ENCODE measurements around the gene ASTN2.

The ASTN2 gene

GRCh38 chr9:117218951-117219350 lies 195.9 kb downstream of the ASTN2 start:
- no peak for TF ChIP-seq REST (IDR thresholded peaks at IDR 0.05; ENCODE audit: insufficient read depth in 1 of 2, low read depth in 2 of 2, low read length in 2 of 2)
- TF ChIP-seq SIN3A (IDR thresholded peaks at IDR 0.05; ENCODE audit: borderline replicate concordance, insufficient read depth, low read length): no peak
- no peak for TF ChIP-seq FOXP2 (optimal IDR thresholded peaks at IDR 0.05; ENCODE audit: borderline replicate concordance, extremely low read depth, extremely low read length, insufficient read depth)
- no peak for TF ChIP-seq TAF1 (IDR thresholded peaks at IDR 0.05; ENCODE audit: borderline replicate concordance, insufficient read depth, low read length)
- TF ChIP-seq POLR2AphosphoS5 (IDR thresholded peaks at IDR 0.05; ENCODE audit: low read depth, low read length): no peak

- TF ChIP-seq SIN3A (IDR thresholded peaks at IDR 0.05; ENCODE audit: borderline replicate concordance, insufficient read depth, low read length): no peak
- no peak for TF ChIP-seq POLR2AphosphoS5 (IDR thresholded peaks at IDR 0.05; ENCODE audit: low read depth, low read length)
- TF ChIP-seq FOXP2 (optimal IDR thresholded peaks at IDR 0.05; ENCODE audit: borderline replicate concordance, extremely low read depth, extremely low read length, insufficient read depth): no peak
- TF ChIP-seq REST (IDR thresholded peaks at IDR 0.05; ENCODE audit: insufficient read depth in 1 of 2, low read depth in 2 of 2, low read length in 2 of 2): no peak
- no peak for TF ChIP-seq TAF1 (IDR thresholded peaks at IDR 0.05; ENCODE audit: borderline replicate concordance, insufficient read depth, low read length)
Observed at GRCh38 chr9:117214416-117214815, 200.4 kb downstream of the ASTN2 start.

GRCh38 chr9:117211280-117211679 lies 203.6 kb downstream of the ASTN2 start:
- TF ChIP-seq FOXP2 (optimal IDR thresholded peaks at IDR 0.05; ENCODE audit: borderline replicate concordance, extremely low read depth, extremely low read length, insufficient read depth) (no peak), SIN3A (IDR thresholded peaks at IDR 0.05; ENCODE audit: borderline replicate concordance, insufficient read depth, low read length) (no peak), POLR2AphosphoS5 (IDR thresholded peaks at IDR 0.05; ENCODE audit: low read depth, low read length) (no peak), REST (IDR thresholded peaks at IDR 0.05; ENCODE audit: insufficient read depth in 1 of 2, low read depth in 2 of 2, low read length in 2 of 2) (no peak), TAF1 (IDR thresholded peaks at IDR 0.05; ENCODE audit: borderline replicate concordance, insufficient read depth, low read length) (no peak)

GRCh38 chr9:117205806-117206205 lies 209.1 kb downstream of the ASTN2 start:
- TF ChIP-seq SIN3A (IDR thresholded peaks at IDR 0.05; ENCODE audit: borderline replicate concordance, insufficient read depth, low read length): no peak

GRCh38 chr9:117204971-117205370 lies 209.9 kb downstream of the ASTN2 start:
- TF ChIP-seq TAF1 (IDR thresholded peaks at IDR 0.05; ENCODE audit: borderline replicate concordance, insufficient read depth, low read length): no peak
- no peak for TF ChIP-seq POLR2AphosphoS5 (IDR thresholded peaks at IDR 0.05; ENCODE audit: low read depth, low read length)
- TF ChIP-seq REST (IDR thresholded peaks at IDR 0.05; ENCODE audit: insufficient read depth in 1 of 2, low read depth in 2 of 2, low read length in 2 of 2): no peak
- no peak for TF ChIP-seq SIN3A (IDR thresholded peaks at IDR 0.05; ENCODE audit: borderline replicate concordance, insufficient read depth, low read length)
- TF ChIP-seq FOXP2 (optimal IDR thresholded peaks at IDR 0.05; ENCODE audit: borderline replicate concordance, extremely low read depth, extremely low read length, insufficient read depth): no peak

All from PFSK-1 (cell line).